Transverse colon (tissue), 3 donors: Measurements from ENCODE around the gene NFKB2.
A peak's percentile ranks its signal among the peaks of the same experiment; 100 is the strongest.

Experiments used
- EP300 ChIP-seq: sonication (generic); formaldehyde crosslinking; IDR thresholded peaks from one replicate; pipeline ENCODE4 v1.6.1; 2017; ENCODE audit warnings: antibody characterized with exemption, low read depth
- POLR2A ChIP-seq: fragments of 450-650 bp; IDR thresholded peaks from one replicate; pipeline ENCODE4 v1.6.1; 2016; ENCODE audit warnings: antibody characterized with exemption, mild to moderate bottlenecking, moderate library complexity
- TF ChIP-seq, protein P1 (sequence below), 5 experiments: fragments of 200-600 bp in 3 of 5; fragments of 450-650 bp in 2 of 5; sonication (generic) in 3 of 5; IDR thresholded peaks; 1 replicate in 2 of 5; 2 replicates in 3 of 5; pipeline ENCODE4 v1.5.1; 2016 to 2017; ENCODE audit warnings: antibody characterized with exemption in 5 of 5, inconsistent platforms in 3 of 5, mild to moderate bottlenecking in 2 of 5, moderate library complexity in 1 of 5

DNA sequence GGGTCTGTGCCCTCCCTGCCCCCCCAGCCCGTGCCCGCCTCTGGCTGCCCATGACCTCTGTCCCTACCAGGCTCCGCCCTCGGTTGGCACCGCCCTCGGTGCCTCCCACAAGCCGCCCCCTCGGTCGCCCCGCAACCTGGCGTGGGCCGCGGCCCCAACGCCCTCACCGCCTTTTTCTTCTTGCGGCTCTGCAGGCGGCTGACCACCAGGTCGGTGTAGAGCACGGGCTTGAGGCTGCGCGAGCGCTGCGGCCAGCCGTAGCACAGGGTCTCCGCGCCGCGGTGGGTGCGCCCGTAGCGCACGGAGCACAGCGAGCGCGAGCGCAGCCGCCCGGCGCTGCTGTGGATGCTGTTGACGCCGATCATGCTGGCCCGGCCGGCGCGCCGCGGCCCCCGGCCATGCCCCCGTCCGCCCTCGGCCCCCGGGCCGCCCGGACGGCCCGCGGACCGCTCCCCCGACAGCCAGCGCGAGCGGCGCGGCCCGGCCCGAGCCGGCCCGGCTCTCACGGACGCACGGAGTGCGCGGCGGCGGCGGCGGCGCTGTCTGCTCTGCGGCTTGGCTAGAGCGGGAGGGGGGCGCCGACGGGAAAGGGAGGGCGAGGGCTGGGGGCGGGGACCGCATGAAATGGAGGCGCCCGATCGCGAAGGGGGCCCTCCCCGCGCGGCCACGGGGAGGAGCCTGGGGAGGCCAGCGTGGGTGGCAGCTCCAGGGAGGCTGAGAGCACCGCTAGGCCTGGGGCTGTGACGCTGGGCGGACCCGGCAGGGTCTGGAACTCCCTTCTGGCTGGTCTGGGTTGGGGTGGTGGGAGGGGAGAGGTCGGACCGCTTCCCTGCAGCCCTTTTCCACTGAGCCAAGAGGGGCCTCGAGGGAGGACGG lies 13.5 kb downstream of the NFKB2 start:
- TF ChIP-seq, protein P1, sequence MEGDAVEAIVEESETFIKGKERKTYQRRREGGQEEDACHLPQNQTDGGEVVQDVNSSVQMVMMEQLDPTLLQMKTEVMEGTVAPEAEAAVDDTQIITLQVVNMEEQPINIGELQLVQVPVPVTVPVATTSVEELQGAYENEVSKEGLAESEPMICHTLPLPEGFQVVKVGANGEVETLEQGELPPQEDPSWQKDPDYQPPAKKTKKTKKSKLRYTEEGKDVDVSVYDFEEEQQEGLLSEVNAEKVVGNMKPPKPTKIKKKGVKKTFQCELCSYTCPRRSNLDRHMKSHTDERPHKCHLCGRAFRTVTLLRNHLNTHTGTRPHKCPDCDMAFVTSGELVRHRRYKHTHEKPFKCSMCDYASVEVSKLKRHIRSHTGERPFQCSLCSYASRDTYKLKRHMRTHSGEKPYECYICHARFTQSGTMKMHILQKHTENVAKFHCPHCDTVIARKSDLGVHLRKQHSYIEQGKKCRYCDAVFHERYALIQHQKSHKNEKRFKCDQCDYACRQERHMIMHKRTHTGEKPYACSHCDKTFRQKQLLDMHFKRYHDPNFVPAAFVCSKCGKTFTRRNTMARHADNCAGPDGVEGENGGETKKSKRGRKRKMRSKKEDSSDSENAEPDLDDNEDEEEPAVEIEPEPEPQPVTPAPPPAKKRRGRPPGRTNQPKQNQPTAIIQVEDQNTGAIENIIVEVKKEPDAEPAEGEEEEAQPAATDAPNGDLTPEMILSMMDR (IDR thresholded peaks at IDR 0.05): no peak
- TF ChIP-seq EP300: no peak
- peak; percentile 28 for TF ChIP-seq POLR2A
